Nephron progenitor cell (in vitro differentiated cells): Measurements from ENCODE around the gene ENO3.
"Not testable (repeated sequence)": the region's sequence is repeated elsewhere in the genome, so short reads cannot be mapped to it uniquely, and the experiment has no call there.

Experiments used
- DNase-seq: peaks from one replicate; pipeline ENCODE4 v3.0.0; 2021
- H3K27ac Mint-ChIP-seq: 2 replicates; pipeline ENCODE4 v1.8.0; 2021; ENCODE audit warnings: mild to moderate bottlenecking, moderate library complexity, mixed read lengths
- H3K27me3 Mint-ChIP-seq: 2 replicates; pipeline ENCODE4 v1.8.0; 2021; ENCODE audit warnings: mild to moderate bottlenecking, low read depth, mixed read lengths; ENCODE audit not compliant: poor library complexity
- H3K36me3 Mint-ChIP-seq: 2 replicates; pipeline ENCODE4 v1.8.0; 2021; ENCODE audit warnings: low read depth, mixed read lengths
- H3K4me1 Mint-ChIP-seq: 2 replicates; pipeline ENCODE4 v1.8.0; 2021; ENCODE audit warnings: mixed read lengths
- H3K4me3 Mint-ChIP-seq: 2 replicates; pipeline ENCODE4 v1.8.0; 2021; ENCODE audit warnings: mild to moderate bottlenecking, moderate library complexity, mixed read lengths
- H3K9me3 Mint-ChIP-seq: 2 replicates; pipeline ENCODE4 v1.8.0; 2021; ENCODE audit warnings: mild to moderate bottlenecking, moderate library complexity, mixed read lengths
- CTCF ChIP-seq: fragments of 200-600 bp; sonication (generic); IDR thresholded peaks from 2 replicates; pipeline ENCODE4 v1.5.0; 2021; ENCODE audit warnings: antibody characterized with exemption

ENO3 gene

DNA sequence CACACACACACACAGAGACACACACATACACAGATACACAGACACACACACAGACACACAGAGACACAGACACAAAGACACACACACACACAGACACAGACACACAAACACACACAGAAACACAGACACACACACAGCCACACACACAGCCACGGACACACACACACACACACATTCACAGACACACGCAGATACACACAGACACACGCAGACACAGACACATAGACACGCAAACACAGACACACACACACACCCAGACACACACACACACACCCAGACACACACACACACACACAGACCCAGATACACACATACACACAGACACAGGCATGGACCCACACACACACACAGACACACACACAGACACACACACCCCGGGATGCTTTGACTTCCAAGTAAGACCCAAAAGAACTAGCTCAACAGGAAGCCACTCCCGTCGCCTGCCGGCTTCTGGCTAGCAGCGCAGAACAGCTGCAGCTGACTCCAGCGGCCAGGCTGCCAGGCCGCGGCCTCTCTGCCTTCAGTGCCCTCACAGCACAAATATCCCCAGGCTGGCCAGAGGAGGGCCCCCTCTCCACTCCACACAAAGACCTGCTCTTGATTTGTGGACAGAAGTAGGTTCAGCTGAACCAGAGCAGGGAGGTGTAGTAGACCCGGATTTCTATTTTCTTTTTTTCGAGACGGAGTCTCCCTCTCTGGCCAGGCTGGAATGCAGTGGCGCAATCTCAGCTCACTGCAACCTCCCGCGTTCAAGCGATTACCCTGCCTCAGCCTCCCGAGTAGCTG, 42.0 kb upstream of the ENO3 start:
- H3K36me3 Mint-ChIP-seq, result no peaks in the 10 kb centered on the region
- H3K27me3 Mint-ChIP-seq, result peaks cover 17% of the 10 kb centered on the region
- no peaks in the 10 kb centered on the region for H3K9me3 Mint-ChIP-seq
- H3K4me3 Mint-ChIP-seq, result no peak overlapping the region
- TF ChIP-seq CTCF, result peak; percentile 76
- DNase-seq, result peak; percentile 81
- H3K27ac Mint-ChIP-seq, result no peak overlapping the region
- H3K4me1 Mint-ChIP-seq, result peaks cover 13% of the 10 kb centered on the region

GRCh38 chr17:4913994-4914393, 36.9 kb upstream of the ENO3 start:
- no peak for TF ChIP-seq CTCF
- Mint-ChIP-seq H3K4me1 (peaks cover 9% of the 10 kb centered on the region), H3K9me3 (no peaks in the 10 kb centered on the region), H3K27ac (no peak overlapping the region), H3K27me3 (peaks cover 8% of the 10 kb centered on the region), H3K36me3 (no peaks in the 10 kb centered on the region), H3K4me3 (no peak overlapping the region)
- no peak for DNase-seq

- not testable (repeated sequence) for H3K9me3 Mint-ChIP-seq, H3K36me3 Mint-ChIP-seq, H3K27me3 Mint-ChIP-seq, H3K4me3 Mint-ChIP-seq, DNase-seq, H3K27ac Mint-ChIP-seq
- H3K4me1 Mint-ChIP-seq, result peaks cover 11% of the 10 kb centered on the region
Measured at GRCh38 chr17:4914551-4914950, 36.4 kb upstream of the ENO3 start.

DNA sequence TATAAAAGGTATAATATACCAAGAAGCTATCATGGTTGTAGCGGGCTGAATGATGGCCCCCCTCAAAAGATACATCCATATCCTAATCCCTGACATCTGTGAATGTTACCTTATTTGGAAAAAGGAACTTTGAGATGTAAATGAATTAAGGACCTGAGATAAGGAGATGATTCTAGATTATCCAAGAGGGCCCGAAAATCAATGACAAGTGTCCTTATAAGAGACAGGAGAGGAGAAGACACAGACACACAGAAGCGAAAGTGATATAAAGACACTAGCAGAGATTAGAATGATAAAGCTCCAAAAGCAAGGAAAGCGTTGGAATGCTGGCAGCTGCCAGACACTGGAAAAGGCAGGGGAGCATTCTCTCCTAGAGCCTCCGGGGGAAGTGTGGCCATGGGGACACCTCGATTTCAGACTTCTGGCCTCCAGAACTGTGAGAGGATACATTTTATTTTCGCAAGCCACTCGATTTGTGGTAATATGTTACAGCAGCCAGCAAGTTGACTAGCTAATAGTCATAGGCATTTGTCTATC, 31.3 kb upstream of the ENO3 start:
- DNase-seq, result no peak
- peaks cover 4% of the 10 kb centered on the region for H3K27me3 Mint-ChIP-seq
- H3K4me3 Mint-ChIP-seq, result no peak overlapping the region
- no peaks in the 10 kb centered on the region for H3K9me3 Mint-ChIP-seq
- TF ChIP-seq CTCF, result no peak
- peak overlapping the region; percentile 65 for H3K27ac Mint-ChIP-seq
- peaks cover 5% of the 10 kb centered on the region for H3K4me1 Mint-ChIP-seq
- no peaks in the 10 kb centered on the region for H3K36me3 Mint-ChIP-seq

DNA sequence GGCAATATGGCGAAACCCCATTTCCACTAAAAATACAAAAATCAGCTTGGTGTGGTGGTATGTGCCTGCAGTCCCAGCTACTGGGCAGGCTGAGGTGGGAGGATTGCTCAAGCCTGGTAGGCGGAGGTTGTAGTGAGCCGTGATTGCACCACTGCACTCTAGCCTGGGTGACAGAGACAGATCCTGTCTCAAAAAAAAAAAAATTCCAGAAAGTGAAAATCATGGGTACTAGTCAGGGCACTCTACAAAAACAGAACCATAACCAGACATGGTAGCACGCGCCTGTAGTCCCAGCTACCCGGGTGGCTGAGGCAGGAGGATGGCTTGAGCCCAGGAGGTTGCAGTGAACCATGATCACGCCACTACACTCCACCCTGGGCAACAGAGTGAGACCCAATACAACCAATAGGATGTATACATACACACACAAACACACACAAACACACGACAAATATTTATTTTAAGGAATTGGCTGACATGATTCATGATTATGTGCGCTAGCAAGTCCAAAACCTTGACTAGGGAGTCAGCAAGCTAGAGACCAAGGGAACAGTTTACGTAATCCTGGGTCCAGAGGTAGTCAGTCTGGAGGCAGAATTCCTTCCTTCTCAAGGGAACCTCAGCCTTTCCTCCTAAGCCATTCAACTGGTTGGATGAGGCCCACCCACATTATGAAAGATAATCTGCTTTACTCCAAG, 30.4 kb upstream of the ENO3 start:
- Mint-ChIP-seq H3K27ac (no peak overlapping the region), H3K27me3 (peaks cover 4% of the 10 kb centered on the region)

More for the DNA sequence above, 30.4 kb upstream of the ENO3 start:
- Mint-ChIP-seq H3K4me3 (no peak overlapping the region), H3K9me3 (no peaks in the 10 kb centered on the region), H3K4me1 (peaks cover 5% of the 10 kb centered on the region), H3K36me3 (no peaks in the 10 kb centered on the region)
- no peak for TF ChIP-seq CTCF
- no peak for DNase-seq
